ENCODE results near the gene CREB3L2.

CREB3L2 gene

DNA sequence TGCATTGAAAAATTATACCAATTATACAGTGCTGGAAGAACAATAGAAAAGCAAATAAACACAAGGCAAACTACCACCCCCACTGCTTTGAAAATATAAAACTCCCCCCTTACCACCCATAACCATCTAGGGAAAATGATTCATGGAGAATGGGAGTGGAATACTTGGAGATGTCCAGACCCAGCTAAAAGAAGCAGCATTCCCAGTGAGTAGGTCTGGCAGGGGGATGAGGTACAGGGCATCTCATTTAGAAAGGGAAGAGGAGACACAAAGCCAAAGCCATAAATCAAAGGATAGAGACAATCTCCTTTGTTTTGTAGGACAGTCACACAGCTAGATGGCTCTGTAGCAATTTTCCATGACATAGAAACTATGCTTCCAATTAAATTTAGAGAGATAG, 119.1 kb downstream of the CREB3L2 start:
- TF ChIP-seq JUND (IDR thresholded peaks at IDR 0.05; ENCODE audit: low read depth), result no peak
- no peak for DNase-seq (ENCODE audit: low read depth in 1 of 2, low spot score in 1 of 2)
- in situ Hi-C loops (cut with HindIII; ENCODE audit: low pct_unique_long_range_greater_than_20kb, low sequenced_read_pairs), result no loop called here

DNA sequence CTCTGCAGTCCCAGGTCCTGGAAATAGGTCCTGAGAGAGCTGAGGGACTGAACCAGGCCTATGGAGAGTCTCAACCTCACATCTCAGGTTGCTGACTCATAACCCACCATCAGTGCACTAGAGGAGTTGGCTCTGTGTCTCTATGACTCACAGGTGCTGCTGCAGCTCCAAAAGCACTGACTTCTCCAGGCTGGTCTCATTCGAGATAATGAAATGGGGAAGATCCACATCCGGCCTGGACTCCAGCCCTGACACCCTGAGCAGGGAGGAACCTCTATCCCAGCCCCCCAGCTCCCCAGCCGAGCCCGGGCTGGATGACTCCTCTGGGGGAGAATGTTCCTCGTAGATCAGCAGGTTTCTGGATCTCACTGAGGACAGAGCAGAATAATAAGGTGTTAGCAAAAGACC, 119.6 kb downstream of the CREB3L2 start:
- TF ChIP-seq JUND (IDR thresholded peaks at IDR 0.05; ENCODE audit: low read depth), result no peak
- in situ Hi-C loops (cut with HindIII; ENCODE audit: low pct_unique_long_range_greater_than_20kb, low sequenced_read_pairs), result no loop called here
- DNase-seq (ENCODE audit: low read depth in 1 of 2, low spot score in 1 of 2), result no peak

DNA sequence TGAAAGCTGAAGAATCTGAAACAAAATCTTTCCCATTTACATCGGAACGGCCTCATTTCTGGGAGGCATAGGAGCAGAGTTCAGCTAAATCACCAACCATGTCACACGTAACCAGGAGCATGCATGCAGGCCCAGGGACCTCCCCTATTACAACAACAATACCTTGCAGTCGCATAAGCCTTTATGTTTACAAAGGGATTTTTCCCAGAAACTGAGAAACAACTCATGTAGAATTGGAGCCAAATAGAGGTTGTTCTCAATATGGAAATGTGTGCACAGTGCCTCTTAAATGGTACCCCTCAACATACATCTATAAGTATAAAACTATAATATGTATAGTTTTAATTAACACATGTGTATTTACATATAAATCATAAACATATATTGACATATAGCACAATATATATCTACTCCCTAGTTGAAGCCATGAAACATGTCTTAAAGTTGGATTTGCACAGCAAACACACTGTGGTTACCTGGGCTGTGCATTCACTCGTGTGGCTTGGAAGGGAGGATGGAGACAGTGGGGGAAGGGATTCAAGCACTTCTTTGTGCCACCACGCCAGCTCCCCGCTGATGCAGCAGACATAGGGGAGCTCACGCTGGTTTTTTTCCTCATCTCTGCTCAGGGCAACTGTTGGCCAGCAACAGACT, 120.2 kb downstream of the CREB3L2 start:
- in situ Hi-C loops (cut with HindIII; ENCODE audit: low pct_unique_long_range_greater_than_20kb, low sequenced_read_pairs), result no loop called here
- DNase-seq (ENCODE audit: low read depth in 1 of 2, low spot score in 1 of 2), result no peak
- TF ChIP-seq JUND (IDR thresholded peaks at IDR 0.05; ENCODE audit: low read depth), result no peak

DNA sequence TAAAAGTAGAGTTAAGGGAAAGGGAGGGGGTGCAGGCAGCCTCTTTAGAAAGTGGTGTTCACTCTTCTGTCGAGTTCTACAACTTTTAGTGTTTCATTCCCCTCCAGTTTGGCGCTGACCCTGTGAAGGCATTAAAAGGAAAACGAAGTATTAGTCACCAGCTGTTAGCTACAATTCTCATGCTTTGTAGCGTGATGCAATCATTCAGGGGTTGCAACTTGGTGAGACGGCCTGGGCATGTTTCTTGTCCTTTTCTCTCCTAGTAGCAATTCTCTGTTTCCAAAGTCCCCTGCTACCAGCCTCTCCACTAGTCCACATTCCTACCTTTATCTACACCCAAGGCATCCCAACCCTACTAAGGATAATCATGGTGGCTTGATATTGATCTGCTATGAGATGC, 121.5 kb downstream of the CREB3L2 start:
- TF ChIP-seq JUND (IDR thresholded peaks at IDR 0.05; ENCODE audit: low read depth), result no peak
- in situ Hi-C loops (cut with HindIII; ENCODE audit: low pct_unique_long_range_greater_than_20kb, low sequenced_read_pairs), result no loop called here
- no peak for DNase-seq (ENCODE audit: low read depth in 1 of 2, low spot score in 1 of 2)

DNA sequence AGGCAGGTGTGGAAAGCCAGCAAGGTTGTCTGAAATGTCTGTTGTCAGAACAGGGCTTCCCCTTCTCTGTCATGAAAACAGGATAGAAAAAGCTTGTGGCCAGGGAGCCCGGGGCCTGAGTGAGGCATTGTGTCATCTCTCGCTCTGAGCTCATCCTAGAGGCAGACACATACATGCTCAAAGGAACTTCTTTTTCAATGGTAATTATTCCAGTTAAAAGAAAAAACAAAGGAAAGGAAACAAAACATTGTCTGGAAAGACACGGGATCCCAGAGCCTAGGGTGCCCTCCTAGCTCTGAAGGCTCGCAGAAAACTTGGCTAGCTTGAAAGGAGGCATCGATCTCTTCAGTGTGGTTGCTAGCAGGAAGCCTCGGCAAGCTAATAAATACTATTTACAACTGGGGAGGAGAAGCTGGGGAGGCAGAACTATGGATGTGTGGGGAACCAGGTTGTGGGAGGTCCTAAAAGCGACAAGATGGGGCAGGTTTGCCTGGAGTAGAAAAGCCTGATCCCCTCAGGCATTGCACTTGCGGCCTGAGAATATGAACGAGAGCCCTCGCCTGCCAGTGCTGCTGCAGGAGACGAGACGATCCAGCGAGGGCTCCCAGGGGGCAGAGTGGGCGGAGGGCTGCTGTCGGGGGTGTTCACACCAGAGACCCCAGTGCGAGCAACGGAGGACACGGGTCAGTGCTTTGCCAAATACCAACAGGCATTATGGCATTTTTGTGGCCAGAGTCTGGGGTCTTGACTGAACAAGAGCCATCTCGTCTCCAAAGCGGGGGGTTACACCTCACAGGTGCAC, 122.3 kb downstream of the CREB3L2 start:
- no peak for DNase-seq (ENCODE audit: low read depth in 1 of 2, low spot score in 1 of 2)
- in situ Hi-C loops (cut with HindIII; ENCODE audit: low pct_unique_long_range_greater_than_20kb, low sequenced_read_pairs), result no loop called here
- no peak for TF ChIP-seq JUND (IDR thresholded peaks at IDR 0.05; ENCODE audit: low read depth)

DNA sequence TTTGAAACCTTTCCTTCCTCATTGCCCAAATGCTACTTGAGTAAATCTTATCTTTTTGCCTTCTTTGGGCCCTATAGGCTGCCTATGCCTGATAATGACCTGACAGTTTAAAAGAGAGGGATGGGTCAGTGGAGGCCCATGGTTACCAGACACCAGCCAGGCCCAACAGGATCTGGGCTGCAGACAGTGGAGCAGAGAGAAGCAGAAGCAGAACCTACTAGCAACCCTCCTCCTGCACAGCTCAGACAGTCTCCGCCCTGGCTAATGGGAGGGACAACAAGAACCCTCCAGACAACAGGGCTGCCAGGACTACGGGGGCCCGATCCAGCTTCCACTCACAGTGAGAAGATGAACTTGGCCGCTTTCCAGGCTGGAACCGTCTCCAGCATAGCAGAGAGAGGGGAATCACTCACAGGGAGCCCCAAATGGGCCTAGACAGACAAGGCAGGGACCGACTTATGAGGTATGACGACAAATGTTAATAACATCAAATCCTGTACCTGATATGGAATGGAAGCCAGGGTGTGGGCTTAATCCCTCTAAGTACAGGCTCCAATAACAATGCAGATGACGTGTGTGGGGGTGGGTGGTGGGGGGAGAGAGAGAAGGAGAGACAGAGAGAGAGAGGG, 123.4 kb downstream of the CREB3L2 start:
- no peak for DNase-seq (ENCODE audit: low read depth in 1 of 2, low spot score in 1 of 2)
- TF ChIP-seq JUND (IDR thresholded peaks at IDR 0.05; ENCODE audit: low read depth), result no peak
- in situ Hi-C loops (cut with HindIII; ENCODE audit: low pct_unique_long_range_greater_than_20kb, low sequenced_read_pairs), result no loop called here

DNA sequence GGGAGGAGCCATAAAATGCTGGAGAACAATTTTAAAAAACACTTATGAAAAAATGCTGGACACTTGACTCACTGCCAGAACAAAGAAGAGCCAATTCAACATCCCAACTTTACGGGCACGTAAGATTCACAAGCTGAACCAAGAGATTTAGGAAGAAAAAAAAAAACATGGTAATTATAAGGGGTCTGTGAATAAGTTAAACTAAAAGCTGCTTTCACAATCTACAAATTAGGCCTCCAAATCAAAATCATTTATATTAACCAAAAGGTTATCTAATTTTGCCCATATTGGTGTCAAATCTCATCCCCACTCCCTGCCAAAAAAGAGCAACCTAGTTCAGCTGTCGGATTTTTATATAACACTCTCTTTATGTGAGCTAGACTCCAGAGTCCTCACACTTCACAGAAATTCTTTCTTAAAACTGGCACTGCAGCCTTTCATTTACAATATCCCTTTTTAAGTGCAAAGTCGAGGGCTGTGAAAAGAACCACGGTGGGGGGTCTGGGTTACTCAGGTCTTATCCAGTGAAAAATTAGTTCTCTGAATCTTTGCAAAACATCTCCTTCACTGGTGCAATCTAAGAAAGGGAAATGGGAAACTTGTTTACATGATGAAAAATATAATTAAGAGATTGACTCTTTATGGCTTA, 124.7 kb downstream of the CREB3L2 start:
- in situ Hi-C loops (cut with HindIII; ENCODE audit: low pct_unique_long_range_greater_than_20kb, low sequenced_read_pairs), result no loop called here
- DNase-seq (ENCODE audit: low read depth in 1 of 2, low spot score in 1 of 2), result no peak
- TF ChIP-seq JUND (IDR thresholded peaks at IDR 0.05; ENCODE audit: low read depth), result no peak

DNA sequence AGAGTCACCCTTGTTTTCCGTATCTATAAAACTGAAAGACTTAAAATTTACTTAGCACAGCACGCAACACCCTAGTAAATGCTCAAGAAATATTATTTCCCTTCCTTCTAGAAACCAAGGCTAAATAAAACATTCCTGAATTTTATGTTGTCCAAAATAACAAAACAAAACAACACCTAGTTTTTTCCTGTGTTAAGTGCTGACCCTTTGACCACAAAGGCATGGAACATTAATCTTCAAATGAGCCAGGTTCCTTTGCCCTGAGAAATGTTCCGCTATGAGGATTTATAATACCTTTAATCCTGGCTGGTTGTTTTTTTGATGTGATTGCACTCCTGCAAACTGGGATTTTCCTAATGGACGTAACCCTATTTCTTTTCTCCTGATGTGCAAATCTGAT, 126.1 kb downstream of the CREB3L2 start:
- no peak for TF ChIP-seq JUND (IDR thresholded peaks at IDR 0.05; ENCODE audit: low read depth)
- no peak for DNase-seq (ENCODE audit: low read depth in 1 of 2, low spot score in 1 of 2)
- in situ Hi-C loops (cut with HindIII; ENCODE audit: low pct_unique_long_range_greater_than_20kb, low sequenced_read_pairs), result no loop called here

DNA sequence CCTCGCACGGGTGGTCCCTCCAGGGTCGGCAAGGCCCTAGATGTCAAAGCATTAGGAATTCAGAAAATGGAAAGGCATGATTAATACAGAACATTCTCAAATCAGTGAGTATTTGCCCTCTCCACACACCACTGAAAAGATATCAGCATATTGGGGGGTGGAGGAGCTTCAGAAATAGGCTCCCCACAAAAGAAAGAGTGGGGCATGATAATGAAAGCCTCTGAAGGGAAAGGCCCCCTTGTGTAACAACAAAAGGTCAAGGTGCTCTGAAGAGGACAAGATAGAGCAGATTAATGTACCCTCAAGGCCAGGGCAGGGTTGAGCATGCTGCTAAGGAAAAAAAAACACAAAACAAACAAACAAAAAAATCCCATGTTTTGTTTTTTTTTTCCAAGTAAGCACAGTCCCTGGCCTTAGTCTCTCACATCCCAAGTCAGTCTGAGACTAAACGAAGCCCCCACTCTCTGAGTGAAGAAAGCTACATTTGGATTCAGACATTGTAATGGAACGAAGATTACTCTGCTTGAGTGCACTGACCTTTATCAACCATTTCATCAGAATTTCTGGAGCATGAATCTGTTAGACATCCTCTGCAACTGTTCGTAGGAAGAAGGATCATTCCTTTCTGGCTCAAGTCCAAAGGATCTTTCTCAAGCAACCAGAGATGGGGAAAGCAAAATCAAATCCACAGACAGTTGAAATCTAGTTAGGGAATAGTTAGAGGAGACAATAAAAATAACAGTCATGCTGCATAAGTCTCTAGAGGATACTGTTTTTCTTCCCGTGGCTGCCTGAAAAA, 127.7 kb downstream of the CREB3L2 start:
- no peak for DNase-seq (ENCODE audit: low read depth in 1 of 2, low spot score in 1 of 2)
- no peak for TF ChIP-seq JUND (IDR thresholded peaks at IDR 0.05; ENCODE audit: low read depth)
- in situ Hi-C loops (cut with HindIII; ENCODE audit: low pct_unique_long_range_greater_than_20kb, low sequenced_read_pairs), result no loop called here

DNA sequence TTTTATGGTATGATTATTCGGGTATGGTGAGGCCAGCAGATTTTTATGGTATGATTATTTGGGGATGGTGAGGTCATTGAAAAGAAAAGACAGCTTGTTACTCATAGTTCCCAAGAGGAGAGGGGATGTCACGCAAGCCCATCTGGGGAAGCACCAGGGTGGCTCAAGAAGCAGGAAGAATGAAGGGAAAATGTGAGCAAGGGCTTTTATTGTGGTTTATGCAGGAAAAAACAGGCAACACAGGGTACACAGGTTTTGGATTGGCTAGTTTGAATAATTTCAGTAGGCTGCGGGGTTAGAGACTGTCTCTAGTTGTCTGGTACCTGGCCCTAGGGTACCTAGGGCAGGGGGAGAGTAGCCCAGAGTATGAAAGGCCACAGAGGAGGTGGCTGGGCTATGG, 128.4 kb downstream of the CREB3L2 start:
- TF ChIP-seq JUND (IDR thresholded peaks at IDR 0.05; ENCODE audit: low read depth), result no peak
- no peak for DNase-seq (ENCODE audit: low read depth in 1 of 2, low spot score in 1 of 2)
- in situ Hi-C loops (cut with HindIII; ENCODE audit: low pct_unique_long_range_greater_than_20kb, low sequenced_read_pairs), result no loop called here

DNA sequence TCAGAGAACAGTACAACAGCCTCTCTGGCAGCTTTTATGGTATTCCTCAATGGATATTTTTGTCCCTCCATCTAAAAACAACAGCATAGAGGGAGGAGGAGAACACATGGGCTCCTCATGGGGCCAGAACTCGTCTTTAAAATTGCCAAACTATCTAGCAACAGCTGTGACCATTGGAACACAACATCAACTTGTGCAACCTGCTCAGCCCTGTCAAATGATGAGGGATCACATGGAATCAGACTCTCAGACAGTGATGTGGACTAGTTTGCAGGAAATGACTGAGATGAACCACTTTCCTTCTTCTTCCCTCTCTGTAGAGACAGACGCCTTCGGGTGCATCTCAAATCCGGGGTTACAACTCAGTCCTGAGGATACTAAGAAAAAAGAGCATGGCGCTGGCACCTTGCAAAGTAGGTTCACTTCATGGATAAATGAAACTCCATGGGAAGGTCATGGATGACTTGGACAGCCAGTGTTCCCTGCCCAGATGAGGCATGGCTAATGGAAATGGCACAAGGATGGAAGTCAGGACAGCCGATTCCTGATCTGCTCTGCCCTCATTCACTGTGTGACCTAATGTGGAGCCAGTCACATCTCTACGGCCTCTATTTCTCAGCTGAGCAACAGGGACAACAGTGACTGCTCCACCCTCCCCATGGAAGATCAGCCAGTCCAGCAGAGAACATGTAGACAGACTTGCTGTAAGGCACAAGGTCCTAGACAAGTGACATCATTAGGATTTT, 130.5 kb downstream of the CREB3L2 start:
- in situ Hi-C loops (cut with HindIII; ENCODE audit: low pct_unique_long_range_greater_than_20kb, low sequenced_read_pairs), result no loop called here
- TF ChIP-seq JUND (IDR thresholded peaks at IDR 0.05; ENCODE audit: low read depth), result no peak
- DNase-seq (ENCODE audit: low read depth in 1 of 2, low spot score in 1 of 2), result no peak

All from T47D (cell line).